Coronary artery (tissue), 2 donors: ENCODE data around the gene COL5A1.

ENCODE experiments used
- DNase-seq: peaks from one replicate; pipeline ENCODE4 v3.0.0-alpha.2; 2017; ENCODE audit warnings: low spot score
- H3K27ac ChIP-seq, 2 donors: fragments of 200-600 bp; sonication (generic); one replicate each; pipeline ENCODE4 v1.5.1; 2016 to 2019
- H3K4me3 ChIP-seq: fragments of 200-600 bp; sonication (generic); 2 replicates; pipeline ENCODE4 v1.5.1; 2016; ENCODE audit warnings: mild to moderate bottlenecking, moderate library complexity
- TF ChIP-seq, protein P1 (sequence below): fragments of 200-600 bp; sonication (generic); IDR thresholded peaks from one replicate; pipeline ENCODE4 v1.5.1; 2019; ENCODE audit warnings: antibody characterized with exemption

Gene COL5A1

DNA sequence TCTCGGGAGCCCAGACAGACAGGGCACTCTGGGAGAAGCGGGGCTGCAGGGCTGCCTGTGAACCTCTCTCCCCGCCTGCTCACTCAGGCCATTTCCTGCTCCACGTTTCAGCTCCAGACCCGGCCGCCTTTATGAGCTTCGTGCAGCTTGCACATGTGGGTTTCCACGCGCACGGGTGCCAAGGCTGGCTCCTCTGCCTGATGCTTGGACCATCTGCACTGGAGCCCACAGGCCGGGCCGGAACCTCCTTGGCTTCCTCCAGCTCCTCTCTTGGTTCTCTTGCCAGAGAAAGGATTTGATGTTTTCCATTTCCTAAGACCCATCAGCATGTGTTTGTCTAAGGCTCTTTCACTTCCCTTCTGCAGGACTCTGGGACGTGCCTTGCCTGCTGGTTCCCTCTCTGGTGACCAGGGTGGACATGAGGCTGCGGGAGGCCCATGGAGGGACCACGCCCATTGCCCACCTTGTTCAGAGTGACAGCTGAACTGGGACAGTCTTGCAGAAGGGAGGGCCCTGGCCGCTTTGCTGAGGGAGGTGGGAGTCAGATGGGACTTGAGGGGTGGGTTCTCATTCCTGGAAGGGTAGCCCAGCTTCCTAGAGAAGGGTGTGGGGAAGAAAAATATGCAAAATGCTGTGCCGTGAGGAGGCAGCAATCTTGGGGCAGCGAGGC, 23.3 kb upstream of the COL5A1 start:
- TF ChIP-seq, protein P1, sequence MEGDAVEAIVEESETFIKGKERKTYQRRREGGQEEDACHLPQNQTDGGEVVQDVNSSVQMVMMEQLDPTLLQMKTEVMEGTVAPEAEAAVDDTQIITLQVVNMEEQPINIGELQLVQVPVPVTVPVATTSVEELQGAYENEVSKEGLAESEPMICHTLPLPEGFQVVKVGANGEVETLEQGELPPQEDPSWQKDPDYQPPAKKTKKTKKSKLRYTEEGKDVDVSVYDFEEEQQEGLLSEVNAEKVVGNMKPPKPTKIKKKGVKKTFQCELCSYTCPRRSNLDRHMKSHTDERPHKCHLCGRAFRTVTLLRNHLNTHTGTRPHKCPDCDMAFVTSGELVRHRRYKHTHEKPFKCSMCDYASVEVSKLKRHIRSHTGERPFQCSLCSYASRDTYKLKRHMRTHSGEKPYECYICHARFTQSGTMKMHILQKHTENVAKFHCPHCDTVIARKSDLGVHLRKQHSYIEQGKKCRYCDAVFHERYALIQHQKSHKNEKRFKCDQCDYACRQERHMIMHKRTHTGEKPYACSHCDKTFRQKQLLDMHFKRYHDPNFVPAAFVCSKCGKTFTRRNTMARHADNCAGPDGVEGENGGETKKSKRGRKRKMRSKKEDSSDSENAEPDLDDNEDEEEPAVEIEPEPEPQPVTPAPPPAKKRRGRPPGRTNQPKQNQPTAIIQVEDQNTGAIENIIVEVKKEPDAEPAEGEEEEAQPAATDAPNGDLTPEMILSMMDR = no peak
- DNase-seq = peak; percentile 55
- no peak overlapping the region for H3K4me3 ChIP-seq
- H3K27ac ChIP-seq = no peak overlapping the region

DNA sequence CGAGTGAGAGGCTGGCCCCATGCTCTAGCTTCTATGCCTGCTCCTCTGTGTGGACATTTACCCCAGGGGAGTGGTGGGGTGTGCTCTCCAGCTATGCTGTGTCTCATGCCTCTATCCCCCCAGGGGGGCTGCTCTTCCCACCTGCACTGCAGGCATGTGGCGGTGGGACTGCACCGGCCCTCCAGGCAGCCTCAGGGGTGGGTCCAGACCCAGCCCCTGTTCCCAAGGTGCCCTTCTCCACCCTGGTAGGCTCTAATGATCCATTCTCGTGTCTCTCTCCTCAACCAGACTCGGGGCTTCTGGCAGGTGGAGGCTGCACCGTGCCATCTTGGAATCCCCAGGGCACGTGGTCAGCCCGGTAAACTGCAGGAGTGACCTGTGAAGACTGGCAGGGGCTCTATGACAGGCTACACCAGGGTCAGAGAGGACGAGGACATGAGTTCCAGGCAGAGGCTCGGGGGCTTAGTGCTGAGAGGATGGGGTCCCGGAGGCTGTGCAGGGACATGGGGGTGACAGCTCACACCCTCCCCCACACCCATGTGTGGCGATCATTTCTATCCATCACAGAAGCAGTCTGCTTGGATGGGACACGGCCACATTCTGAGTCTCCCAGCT, 22.7 kb upstream of the COL5A1 start:
- peak; percentile 35 for DNase-seq
- TF ChIP-seq, protein P1 = no peak
- no peak overlapping the region for H3K27ac ChIP-seq
- no peak overlapping the region for H3K4me3 ChIP-seq

- Histone ChIP-seq H3K27ac (no peak overlapping the region), H3K4me3 (no peak overlapping the region)
- DNase-seq = peak; percentile 49
- TF ChIP-seq, protein P1 = no peak
Measured at GRCh38 chr9:134619448-134619982, 22.1 kb upstream of the COL5A1 start.

- no peak overlapping the region for H3K27ac ChIP-seq
- TF ChIP-seq, protein P1 = no peak
- DNase-seq = peak; percentile 62
- H3K4me3 ChIP-seq = no peak overlapping the region
Measured at GRCh38 chr9:134619983-134620661, 21.5 kb upstream of the COL5A1 start.

GRCh38 chr9:134620751-134621557, 20.6 kb upstream of the COL5A1 start:
- peak; percentile 26 for DNase-seq
- no peak overlapping the region for H3K4me3 ChIP-seq
- TF ChIP-seq, protein P1 = no peak
- H3K27ac ChIP-seq = no peak overlapping the region

DNA sequence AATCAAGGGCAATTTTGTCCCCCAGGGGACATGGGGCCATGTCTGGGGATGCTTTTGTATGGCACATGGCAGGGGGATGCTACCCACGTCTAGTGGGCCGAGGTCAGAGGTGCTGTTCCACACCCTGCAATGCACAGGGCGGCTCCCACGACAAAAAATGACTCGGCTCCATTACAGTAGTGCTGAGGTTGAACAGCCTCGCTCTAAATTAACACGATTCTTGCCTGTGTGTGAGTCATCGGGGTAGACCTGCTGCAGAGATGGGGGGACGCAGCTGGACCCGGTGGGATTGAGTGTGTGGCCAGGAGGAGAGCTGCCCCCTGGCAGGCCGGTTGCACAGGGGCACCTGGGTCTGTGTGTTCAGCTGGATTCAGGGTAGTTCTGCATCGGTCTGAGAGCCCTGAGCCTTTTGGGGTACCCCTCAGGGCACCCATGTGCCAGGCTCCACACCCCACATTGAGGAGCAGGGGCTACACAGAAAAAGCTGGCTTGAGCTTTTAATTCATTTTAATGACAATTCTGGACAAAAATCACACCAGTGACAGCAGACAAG, 20.0 kb upstream of the COL5A1 start:
- Histone ChIP-seq H3K27ac (no peak overlapping the region), H3K4me3 (no peak overlapping the region)
- no peak for DNase-seq
- TF ChIP-seq, protein P1 = no peak
